Activated T-cell treated with anti-CD3 and anti-CD28 coated beads, Interleukin-2, amount 50 U/mL, for 1 hour (primary cell): ENCODE data around the gene RPS15A.
"Not testable (repeated sequence)": the region's sequence is repeated elsewhere in the genome, so short reads cannot be mapped to it uniquely, and the experiment has no call there.

Experiments
- DNase-seq: peaks from one replicate; pipeline ENCODE4 v3.0.0-alpha.2; 2020

The RPS15A gene

DNA sequence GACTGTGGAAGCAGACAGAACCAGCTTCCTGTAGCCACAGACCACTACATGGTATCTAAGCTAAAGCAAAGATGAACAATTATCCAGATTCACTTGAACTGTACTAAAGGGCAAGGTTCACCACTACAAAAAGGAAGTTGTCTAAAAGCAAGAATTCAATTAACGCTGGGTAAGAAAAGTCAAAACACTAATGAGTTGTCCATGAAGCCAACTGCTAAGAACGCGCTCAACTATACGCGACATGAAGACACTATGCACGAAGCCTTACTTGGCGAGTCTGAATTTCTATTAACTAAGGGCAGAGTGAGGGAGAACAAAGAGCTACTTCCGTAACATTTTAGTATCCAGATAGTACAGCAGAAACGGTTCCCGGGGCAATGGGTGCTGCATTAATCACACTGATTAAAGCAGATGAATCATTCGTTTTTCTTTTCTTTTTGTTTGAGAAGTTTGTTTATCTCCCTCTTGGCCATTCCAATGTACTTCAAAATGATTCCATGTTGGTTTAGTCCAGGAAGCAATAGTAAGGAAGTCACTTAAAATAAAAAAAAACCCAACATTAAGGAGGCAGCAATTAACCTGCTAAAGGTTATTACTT lies 2.8 kb upstream of the RPS15A start:
- no peak for DNase-seq

GRCh38 chr16:18789515-18789849 lies 652 bp downstream of the RPS15A start:
- no peak for DNase-seq

DNA sequence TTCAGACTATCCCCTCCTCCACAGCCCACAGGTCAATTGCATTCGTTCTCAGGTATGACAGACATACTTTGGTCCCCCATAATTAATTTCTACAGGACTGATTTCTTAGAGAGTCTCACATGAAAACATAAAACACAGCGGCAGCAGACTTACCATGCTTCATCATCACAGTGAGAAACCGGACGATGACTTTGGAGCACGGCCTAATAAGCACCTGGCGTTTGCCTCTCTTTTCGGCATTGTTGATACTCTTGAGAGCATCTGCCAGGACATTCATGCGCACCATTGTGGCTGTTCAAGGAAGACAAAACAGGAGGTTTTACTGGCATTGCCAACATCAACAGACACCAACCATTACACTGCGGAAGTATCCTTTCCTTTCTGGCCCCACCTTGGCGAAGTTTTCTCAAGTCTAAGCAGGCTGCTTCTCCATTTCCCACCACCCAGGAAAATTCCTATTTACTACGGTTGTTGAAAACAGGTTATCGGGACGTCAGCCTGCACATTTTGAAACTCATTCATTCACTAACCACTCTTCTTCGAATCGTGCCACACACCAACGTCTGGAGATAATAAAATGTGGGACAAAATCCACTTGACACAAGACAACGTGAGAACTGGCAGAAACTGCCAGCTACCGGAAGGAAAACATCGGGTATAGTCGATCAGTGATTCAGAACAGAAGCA lies 1.2 kb downstream of the RPS15A start:
- DNase-seq, result no peak

DNA sequence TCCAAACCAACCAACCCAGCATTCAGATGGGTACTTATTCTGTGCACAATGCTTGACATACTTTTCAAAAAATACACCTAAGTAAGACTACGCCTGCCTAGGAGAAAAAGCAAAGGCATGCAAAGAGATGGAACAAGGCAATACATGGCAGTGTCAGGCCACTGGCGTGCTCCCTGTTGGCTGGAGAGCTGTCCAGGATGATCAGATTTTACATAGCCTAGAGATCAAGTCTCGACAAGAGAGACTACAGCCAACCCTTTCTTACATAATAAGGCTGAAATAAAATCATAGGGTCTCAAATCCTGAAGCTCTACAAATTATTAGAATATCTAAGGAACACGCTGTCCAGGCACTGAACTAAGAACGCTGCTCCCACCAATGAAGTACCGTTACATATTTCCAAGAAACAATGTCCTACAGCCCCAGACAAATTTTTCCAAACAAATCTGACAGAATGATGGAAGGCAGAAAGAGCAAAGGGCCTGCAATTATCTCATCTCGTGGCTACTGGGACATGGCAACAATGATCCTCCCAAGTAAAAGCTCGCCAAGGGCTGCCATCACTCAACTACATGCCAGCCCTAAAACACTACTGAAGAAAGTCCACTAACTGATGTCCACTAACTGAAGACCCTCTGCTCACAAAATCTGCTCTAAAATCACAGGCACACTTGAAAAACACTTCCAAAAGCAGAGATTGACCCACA lies 5.1 kb downstream of the RPS15A start:
- DNase-seq, result no peak

GRCh38 chr16:18783430-18784341 lies 6.4 kb downstream of the RPS15A start:
- no peak for DNase-seq

- no peak for DNase-seq
These were observed 7.3 kb downstream of the RPS15A start for GRCh38 chr16:18782697-18783429.

GRCh38 chr16:18781232-18781631 lies 8.9 kb downstream of the RPS15A start:
- not testable (repeated sequence) for DNase-seq

DNA sequence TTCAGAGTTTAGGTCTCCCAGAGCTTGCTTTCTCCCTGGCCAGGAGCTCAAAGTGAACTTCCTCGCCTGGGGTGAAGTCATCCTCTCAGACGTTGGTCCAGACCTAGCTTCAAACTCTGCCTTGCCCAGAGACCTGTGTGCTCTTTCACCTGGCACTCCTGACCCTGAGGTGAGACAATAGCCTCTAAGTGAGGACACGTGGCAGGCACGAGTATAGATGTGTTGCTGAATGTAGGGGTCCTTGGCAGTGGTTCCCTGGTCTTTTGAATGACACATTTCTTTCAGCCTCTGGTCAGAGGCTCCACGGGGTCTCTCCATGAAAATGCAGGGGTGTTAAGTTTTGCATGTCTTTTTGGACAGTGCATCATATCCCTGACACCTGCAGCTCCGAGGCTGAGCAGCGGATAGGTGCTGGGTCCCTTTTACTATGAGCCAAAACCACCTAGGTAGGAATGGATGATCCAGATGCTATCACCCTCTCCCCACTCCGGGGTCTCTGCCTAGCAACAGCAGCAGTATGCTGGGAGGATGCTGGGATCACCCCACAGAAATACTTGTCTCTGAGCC lies 9.6 kb downstream of the RPS15A start:
- not testable (repeated sequence) for DNase-seq

GRCh38 chr16:18777664-18778063 lies 12.5 kb downstream of the RPS15A start:
- not testable (repeated sequence) for DNase-seq

DNA sequence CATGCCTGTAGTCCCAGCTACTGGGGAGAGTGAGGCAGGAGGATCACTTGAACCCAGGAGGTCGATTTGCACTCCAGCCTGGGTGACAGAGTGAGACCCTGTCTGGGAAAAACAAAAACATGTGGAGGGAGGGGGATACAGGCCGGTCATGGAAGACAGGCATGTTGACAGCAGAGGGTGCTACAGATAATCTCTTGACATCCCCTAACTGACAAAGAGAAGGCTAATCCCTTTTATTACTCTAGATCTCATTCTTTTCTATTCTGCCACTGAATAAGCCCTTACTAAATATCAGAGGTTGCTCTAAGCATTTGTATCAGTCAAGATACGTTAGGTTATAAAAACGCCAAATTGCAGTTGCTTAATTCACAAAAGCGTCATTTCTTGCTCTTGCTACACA lies 13.8 kb downstream of the RPS15A start:
- DNase-seq, result not testable (repeated sequence)

DNA sequence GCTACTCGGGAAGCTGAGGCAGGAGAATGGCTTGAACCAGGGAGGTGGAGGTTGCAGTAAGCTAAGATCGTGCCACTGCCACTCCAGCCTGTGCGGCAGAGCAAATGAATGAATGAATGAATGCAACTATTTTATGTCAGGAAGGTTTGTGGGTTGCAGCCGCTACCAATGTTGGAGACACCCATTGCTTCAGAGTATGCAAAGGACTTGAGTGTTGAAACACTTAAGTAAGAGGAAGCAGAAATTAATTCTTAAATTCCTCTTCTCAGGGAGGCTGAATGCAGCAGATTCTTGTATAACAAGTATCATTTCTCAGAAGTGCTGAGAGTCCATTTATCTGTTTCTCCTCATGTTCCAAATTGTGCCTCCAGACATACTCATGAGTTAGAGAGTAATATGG lies 15.5 kb downstream of the RPS15A start:
- DNase-seq, result not testable (repeated sequence)

GRCh38 chr16:18772171-18772570 lies 18.0 kb downstream of the RPS15A start:
- not testable (repeated sequence) for DNase-seq

DNA sequence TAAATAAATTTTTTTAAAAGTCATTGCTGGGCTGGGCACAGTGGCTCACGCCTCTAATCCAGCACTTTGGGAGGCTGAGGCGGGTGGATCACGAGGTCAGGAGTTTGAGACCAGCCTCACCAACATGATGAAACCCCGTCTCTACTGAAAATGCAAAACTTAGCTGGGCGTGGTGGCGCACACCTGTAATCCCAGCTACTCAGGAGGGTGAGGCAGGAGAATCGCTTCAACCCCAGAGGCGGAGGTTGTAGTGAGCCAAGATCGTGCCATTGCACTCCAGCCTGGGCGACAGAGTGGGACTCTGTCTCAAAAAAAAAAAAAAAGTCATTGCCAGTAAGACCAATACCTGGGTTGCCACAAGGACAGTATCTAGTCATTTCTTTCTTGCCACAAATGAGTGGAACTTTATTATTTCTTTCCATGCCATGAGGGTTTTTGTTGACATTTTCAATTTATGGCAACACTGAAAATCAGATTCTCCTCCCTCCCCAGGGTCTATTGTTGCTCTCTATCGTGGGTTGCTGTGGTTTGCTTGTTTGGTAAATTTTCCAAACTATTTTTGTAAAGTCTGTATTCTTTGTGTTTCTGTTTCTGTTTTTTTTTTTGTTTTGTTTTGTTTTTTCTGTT lies 19.7 kb downstream of the RPS15A start:
- DNase-seq, result not testable (repeated sequence)

- peak; percentile 26 for DNase-seq
These were observed 22.9 kb downstream of the RPS15A start for GRCh38 chr16:18767217-18767616.

GRCh38 chr16:18762713-18763112 lies 27.4 kb downstream of the RPS15A start:
- DNase-seq, result not testable (repeated sequence)

- DNase-seq, result peak; percentile 60
These were observed 30.3 kb downstream of the RPS15A start for GRCh38 chr16:18759598-18760520.

DNA sequence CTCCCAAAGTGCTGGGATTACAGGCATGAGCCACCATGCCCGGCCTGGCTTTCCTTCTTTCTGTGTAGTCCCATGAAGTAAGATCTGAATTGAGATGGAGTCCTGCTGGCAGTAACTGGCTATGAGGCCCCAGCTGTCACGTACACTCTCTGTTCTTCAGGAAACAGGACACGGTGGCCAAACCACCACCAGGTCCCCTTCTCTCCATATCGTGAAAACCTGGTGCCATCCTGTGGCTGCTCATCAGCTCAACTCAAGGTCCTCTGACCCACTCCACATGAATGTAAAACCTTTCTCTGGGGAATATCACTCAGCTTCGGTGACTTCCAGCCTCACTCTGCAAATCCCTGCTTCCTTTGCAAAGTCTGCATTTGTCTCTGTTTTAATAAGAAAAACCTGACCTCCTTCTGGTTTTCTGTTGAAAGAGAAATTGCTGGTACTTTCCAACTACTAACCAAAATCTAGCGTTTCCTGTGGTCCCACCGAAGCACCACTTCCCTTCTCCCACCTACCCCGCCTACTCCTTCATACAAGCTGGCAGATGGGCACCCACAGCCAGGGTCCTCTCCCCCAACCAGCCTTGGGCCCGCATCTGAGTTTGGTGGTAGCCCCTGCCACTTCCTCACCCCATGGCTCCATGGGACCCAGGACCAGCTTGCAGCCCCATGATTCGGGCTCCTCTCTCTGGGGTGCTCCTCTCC lies 32.0 kb downstream of the RPS15A start:
- DNase-seq, result not testable (repeated sequence)

DNA sequence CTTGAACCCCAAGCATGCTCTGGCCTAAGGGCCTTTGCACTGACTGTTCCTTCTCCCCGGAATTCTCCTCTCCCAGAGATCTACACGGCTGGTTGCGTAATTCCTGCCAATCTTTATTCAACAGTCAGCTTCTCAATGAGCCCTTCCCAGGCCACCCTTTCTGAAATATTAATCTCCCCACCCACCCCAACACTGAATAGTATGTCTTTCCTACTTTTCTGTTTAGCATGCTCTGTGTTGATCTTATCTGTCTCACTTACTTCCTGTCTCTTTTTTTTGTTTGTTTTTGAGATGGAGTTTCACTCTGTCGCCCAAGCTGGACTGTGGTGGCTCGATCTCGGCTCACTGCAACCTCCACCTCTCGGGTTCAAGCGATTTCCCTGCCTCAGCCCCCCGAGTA lies 33.5 kb downstream of the RPS15A start:
- not testable (repeated sequence) for DNase-seq

GRCh38 chr16:18742870-18743269 lies 47.3 kb downstream of the RPS15A start:
- DNase-seq, result not testable (repeated sequence)

DNA sequence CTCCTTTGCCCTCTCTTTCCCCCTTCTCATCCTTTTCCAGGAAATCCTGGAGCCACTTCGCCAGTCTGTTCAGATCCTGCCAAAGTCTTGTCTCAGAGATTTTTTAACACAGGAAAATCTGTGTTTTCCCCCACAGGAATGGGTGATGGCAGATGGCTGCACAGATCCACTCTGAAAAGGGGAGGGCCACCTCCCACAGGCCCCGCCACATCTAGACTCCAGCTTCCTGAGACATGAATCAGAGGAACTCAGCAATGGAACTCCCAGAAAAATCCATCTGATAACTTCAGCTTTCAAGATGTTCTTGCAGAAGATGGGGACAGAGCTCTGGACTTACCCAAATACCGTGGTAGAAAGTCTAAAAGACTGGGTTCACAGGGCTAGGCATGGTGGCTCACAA lies 50.1 kb downstream of the RPS15A start:
- not testable (repeated sequence) for DNase-seq
